HepG2 (cell line): ENCODE data around the gene TAMALIN. TPM values are rescaled to one million over a fixed set of nuclear protein-coding genes. Genes with fewer than 3 reads are reported as not detected.

ENCODE experiments used
- BCL6 ChIP-seq: IDR thresholded peaks from 2 replicates; pipeline ENCODE4 v1.6.1; 2016; ENCODE audit warnings: missing genetic modification reagents, missing compliant biosample characterization
- CCDC6 ChIP-seq: sonication (generic); formaldehyde crosslinking; IDR thresholded peaks from 2 replicates; pipeline ENCODE4 v1.8.1; 2022; ENCODE audit warnings: mild to moderate bottlenecking, missing genetic modification reagents, moderate library complexity
- GABPB1 ChIP-seq: IDR thresholded peaks from 2 replicates; pipeline ENCODE4 v1.6.1; 2016; ENCODE audit warnings: mild to moderate bottlenecking, missing genetic modification reagents, moderate library complexity, missing compliant biosample characterization
- GFI1 ChIP-seq: sonication (generic); formaldehyde crosslinking; IDR thresholded peaks from 2 replicates; pipeline ENCODE4 v1.5.0; 2020; ENCODE audit warnings: missing genetic modification reagents, mild to moderate bottlenecking, borderline replicate concordance
- HES4 ChIP-seq: sonication (generic); formaldehyde crosslinking; IDR thresholded peaks from 2 replicates; pipeline ENCODE4 v1.9.0; 2021; ENCODE audit warnings: mild to moderate bottlenecking, missing genetic modification reagents, borderline replicate concordance
- JDP2 ChIP-seq: sonication (generic); formaldehyde crosslinking; IDR thresholded peaks from 2 replicates; pipeline ENCODE4 v1.8.1; 2022; ENCODE audit warnings: missing genetic modification reagents, borderline replicate concordance
- KDM4B ChIP-seq: sonication (generic); formaldehyde crosslinking; IDR thresholded peaks from 2 replicates; pipeline ENCODE4 v1.4.0; 2020; ENCODE audit warnings: missing genetic modification reagents
- NR3C1 ChIP-seq: sonication (generic); formaldehyde crosslinking; IDR thresholded peaks from 2 replicates; pipeline ENCODE4 v1.4.0; 2020; ENCODE audit warnings: missing genetic modification reagents
- SATB2 ChIP-seq: sonication (generic); formaldehyde crosslinking; IDR thresholded peaks from 2 replicates; pipeline ENCODE4 v1.5.0; 2020; ENCODE audit warnings: missing genetic modification reagents
- TCF7L2 ChIP-seq: IDR thresholded peaks from 2 replicates; pipeline ENCODE4 v1.6.1; 2011; ENCODE audit warnings: mild to moderate bottlenecking, low read depth, low read length, moderate library complexity
- ZNF12 ChIP-seq: sonication (generic); formaldehyde crosslinking; IDR thresholded peaks from 2 replicates; pipeline ENCODE4 v1.5.0; 2020; ENCODE audit warnings: missing genetic modification reagents
- ZNF350 ChIP-seq: sonication (generic); formaldehyde crosslinking; IDR thresholded peaks from 2 replicates; pipeline ENCODE4 v1.4.0; 2020; ENCODE audit warnings: mild to moderate bottlenecking, low read depth, missing genetic modification reagents, borderline replicate concordance
- ZNF501 ChIP-seq: sonication (generic); formaldehyde crosslinking; IDR thresholded peaks from 2 replicates; pipeline ENCODE4 v1.5.1; 2020; ENCODE audit warnings: mild to moderate bottlenecking, moderate library complexity, missing genetic modification reagents
- ZNF547 ChIP-seq: sonication (generic); formaldehyde crosslinking; IDR thresholded peaks from 2 replicates; pipeline ENCODE4 v1.5.1; 2020; ENCODE audit warnings: mild to moderate bottlenecking, missing genetic modification reagents
- polyA plus RNA-seq, 8 experiments: library from polyadenylated mRNA; depleted of rRNA in 3 of 8; stranded (reverse) in 7 of 8; unstranded in 1 of 8; fragments of >200 nt; fragmentation: Illumina TruSeq in 4 of 8; extraction: Trizol in 4 of 8; gene quantifications; 2 replicates each; pipeline versions ENCODE4 v1.2.1 to v1.2.3, GENCODE V29; 2011 to 2016; ENCODE audit warnings: low read depth in 4 of 8, missing spikeins in 1 of 8, mixed read lengths in 1 of 8; ENCODE audit not compliant: insufficient read depth in 1 of 8
- total RNA-seq, 5 experiments: library from RNA; depleted of rRNA; stranded (reverse); fragments of >200 nt; fragmentation: Illumina TruSeq; extraction: Trizol; gene quantifications; 2 replicates each; pipeline ENCODE4 v1.2.3, GENCODE V29; 2016; ENCODE audit warnings: low read depth in 1 of 5
- TF ChIP-seq, protein P1 (sequence below): IDR thresholded peaks from 2 replicates; pipeline ENCODE4 v1.6.1; 2016; ENCODE audit warnings: missing biosample characterization, missing genetic modification reagents, low read depth
- TF ChIP-seq, protein P2 (sequence below), 2 experiments: sonication (generic) in 1 of 2; formaldehyde crosslinking in 1 of 2; IDR thresholded peaks; 2 replicates each; pipeline versions ENCODE4 v1.4.0 to v1.6.1; 2018 to 2020; ENCODE audit warnings: missing genetic modification reagents in 2 of 2, borderline replicate concordance in 1 of 2, low read depth in 1 of 2, mild to moderate bottlenecking in 1 of 2, missing biosample characterization in 1 of 2
- TF ChIP-seq, protein P3 (sequence below): sonication (generic); formaldehyde crosslinking; IDR thresholded peaks from 2 replicates; pipeline ENCODE4 v1.4.0; 2020; ENCODE audit warnings: missing genetic modification reagents
- TF ChIP-seq, protein P4 (sequence below): sonication (generic); formaldehyde crosslinking; IDR thresholded peaks from 2 replicates; pipeline ENCODE4 v1.4.0; 2020; ENCODE audit warnings: mild to moderate bottlenecking, missing genetic modification reagents

Gene TAMALIN
- total and polyA plus RNA-seq, 2 of the 13 experiments (the other 11 are each of a cell fraction or from before 2014, with no cell fraction given) = 2.9 to 10.9 TPM

DNA sequence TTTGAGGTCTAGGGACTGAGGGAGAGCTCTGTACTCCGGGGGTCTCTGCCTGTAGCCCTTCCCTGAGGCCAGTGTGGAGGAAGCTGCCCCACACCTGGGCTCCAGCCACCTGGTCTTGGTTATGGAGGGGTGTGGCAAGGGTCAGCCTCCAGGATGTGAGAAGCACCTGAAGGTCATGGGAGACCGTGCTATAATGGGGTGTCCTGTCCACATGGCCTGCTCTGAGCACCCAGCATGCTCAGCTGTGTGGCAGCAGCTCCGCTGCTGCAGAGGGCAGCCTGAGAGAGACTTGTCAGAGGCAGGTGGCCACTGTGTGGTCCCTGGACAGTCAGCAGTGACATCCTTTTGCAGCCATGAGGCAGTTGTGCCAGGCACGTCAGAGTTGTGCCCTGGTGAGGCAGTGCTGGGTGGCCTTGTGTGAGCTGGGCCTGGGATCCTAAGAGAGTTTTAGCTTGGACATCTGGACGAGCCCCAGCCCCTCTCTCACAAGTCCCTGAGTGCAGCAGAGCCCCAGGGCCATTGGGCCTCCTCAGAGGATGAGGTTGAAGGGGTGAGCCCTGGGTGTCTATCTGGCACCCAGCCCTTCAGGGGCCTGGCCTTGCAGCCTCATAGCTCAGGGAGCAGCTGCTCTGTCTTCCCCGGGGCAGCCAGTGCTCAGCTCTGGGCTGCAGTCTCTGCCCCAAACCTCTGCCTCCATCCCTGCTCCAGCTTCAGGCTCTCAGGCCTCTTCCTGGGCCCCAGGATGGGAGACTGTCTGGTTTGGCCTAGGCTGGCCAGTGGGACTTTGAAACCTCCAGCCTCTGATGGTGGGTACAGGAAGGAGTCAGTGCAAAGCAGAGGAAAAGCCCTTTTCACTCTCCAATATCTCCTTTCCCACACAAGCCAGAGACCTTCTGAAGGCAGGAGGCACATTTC lies 55.7 kb downstream of the TAMALIN start (continued):
- TF ChIP-seq, protein P1, sequence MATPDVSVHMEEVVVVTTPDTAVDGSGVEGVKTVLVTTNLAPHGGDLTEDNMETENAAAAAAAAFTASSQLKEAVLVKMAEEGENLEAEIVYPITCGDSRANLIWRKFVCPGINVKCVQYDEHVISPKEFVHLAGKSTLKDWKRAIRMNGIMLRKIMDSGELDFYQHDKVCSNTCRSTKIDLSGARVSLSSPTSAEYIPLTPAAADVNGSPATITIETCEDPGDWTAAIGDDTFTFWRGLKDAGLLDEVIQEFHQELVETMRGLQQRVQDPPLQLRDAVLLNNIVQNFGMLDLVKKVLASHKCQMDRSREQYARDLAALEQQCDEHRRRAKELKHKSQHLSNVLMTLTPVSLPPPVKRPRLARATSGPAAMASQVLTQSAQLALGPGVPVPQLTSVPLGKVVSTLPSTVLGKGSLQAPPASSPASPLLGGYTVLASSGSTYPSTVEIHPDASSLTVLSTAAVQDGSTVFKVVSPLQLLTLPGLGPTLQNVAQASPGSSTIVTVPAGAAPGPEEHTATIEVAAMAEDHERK (CRISPR knock-in tag) = no peak
- TF ChIP-seq, protein P2, sequence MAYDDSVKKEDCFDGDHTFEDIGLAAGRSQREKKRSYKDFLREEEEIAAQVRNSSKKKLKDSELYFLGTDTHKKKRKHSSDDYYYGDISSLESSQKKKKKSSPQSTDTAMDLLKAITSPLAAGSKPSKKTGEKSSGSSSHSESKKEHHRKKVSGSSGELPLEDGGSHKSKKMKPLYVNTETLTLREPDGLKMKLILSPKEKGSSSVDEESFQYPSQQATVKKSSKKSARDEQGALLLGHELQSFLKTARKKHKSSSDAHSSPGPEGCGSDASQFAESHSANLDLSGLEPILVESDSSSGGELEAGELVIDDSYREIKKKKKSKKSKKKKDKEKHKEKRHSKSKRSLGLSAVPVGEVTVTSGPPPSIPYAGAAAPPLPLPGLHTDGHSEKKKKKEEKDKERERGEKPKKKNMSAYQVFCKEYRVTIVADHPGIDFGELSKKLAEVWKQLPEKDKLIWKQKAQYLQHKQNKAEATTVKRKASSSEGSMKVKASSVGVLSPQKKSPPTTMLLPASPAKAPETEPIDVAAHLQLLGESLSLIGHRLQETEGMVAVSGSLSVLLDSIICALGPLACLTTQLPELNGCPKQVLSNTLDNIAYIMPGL (CRISPR knock-in tag; IDR thresholded peaks at IDR 0.05; ENCODE audit: borderline replicate concordance in 1 of 2, low read depth in 1 of 2) = 0 out of 4 replicates have a peak, but pooled peaks of 1 of the 2 experiments have one; percentile 9
- TF ChIP-seq CCDC6 (CRISPR knock-in tag) (no peak), GFI1 (0 out of 2 replicates have a peak, but pooled peaks have one; percentile 10), JDP2 (no peak), ZNF547 (CRISPR knock-in tag) (no peak), ZNF12 (CRISPR knock-in tag) (no peak), GABPB1 (CRISPR knock-in tag) (0 out of 2 replicates have a peak, but pooled peaks have one; percentile 6), BCL6 (CRISPR knock-in tag) (no peak), ZNF501 (0 out of 2 replicates have a peak, but pooled peaks have one; percentile 26), TCF7L2 (no peak), KDM4B (CRISPR knock-in tag) (no peak), NR3C1 (CRISPR knock-in tag) (no peak), HES4 (CRISPR knock-in tag) (no peak), ZNF350 (CRISPR knock-in tag) (0 out of 2 replicates have a peak, but pooled peaks have one; percentile 16), SATB2 (CRISPR knock-in tag) (no peak)
- TF ChIP-seq, protein P3, sequence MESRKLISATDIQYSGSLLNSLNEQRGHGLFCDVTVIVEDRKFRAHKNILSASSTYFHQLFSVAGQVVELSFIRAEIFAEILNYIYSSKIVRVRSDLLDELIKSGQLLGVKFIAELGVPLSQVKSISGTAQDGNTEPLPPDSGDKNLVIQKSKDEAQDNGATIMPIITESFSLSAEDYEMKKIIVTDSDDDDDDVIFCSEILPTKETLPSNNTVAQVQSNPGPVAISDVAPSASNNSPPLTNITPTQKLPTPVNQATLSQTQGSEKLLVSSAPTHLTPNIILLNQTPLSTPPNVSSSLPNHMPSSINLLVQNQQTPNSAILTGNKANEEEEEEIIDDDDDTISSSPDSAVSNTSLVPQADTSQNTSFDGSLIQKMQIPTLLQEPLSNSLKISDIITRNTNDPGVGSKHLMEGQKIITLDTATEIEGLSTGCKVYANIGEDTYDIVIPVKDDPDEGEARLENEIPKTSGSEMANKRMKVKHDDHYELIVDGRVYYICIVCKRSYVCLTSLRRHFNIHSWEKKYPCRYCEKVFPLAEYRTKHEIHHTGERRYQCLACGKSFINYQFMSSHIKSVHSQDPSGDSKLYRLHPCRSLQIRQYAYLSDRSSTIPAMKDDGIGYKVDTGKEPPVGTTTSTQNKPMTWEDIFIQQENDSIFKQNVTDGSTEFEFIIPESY (CRISPR knock-in tag) = no peak
- TF ChIP-seq, protein P4, sequence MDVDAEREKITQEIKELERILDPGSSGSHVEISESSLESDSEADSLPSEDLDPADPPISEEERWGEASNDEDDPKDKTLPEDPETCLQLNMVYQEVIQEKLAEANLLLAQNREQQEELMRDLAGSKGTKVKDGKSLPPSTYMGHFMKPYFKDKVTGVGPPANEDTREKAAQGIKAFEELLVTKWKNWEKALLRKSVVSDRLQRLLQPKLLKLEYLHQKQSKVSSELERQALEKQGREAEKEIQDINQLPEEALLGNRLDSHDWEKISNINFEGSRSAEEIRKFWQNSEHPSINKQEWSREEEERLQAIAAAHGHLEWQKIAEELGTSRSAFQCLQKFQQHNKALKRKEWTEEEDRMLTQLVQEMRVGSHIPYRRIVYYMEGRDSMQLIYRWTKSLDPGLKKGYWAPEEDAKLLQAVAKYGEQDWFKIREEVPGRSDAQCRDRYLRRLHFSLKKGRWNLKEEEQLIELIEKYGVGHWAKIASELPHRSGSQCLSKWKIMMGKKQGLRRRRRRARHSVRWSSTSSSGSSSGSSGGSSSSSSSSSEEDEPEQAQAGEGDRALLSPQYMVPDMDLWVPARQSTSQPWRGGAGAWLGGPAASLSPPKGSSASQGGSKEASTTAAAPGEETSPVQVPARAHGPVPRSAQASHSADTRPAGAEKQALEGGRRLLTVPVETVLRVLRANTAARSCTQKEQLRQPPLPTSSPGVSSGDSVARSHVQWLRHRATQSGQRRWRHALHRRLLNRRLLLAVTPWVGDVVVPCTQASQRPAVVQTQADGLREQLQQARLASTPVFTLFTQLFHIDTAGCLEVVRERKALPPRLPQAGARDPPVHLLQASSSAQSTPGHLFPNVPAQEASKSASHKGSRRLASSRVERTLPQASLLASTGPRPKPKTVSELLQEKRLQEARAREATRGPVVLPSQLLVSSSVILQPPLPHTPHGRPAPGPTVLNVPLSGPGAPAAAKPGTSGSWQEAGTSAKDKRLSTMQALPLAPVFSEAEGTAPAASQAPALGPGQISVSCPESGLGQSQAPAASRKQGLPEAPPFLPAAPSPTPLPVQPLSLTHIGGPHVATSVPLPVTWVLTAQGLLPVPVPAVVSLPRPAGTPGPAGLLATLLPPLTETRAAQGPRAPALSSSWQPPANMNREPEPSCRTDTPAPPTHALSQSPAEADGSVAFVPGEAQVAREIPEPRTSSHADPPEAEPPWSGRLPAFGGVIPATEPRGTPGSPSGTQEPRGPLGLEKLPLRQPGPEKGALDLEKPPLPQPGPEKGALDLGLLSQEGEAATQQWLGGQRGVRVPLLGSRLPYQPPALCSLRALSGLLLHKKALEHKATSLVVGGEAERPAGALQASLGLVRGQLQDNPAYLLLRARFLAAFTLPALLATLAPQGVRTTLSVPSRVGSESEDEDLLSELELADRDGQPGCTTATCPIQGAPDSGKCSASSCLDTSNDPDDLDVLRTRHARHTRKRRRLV = no peak
